T47D (cell line): Measurements from ENCODE around the gene SEC24D.

Source experiments
- DNase-seq, 2 experiments: peaks; one replicate each; pipeline versions ENCODE4 v3.0.0 to v3.0.0-alpha.2; 2011 to 2012; ENCODE audit warnings: low read depth in 1 of 2, low spot score in 1 of 2
- JUND ChIP-seq: IDR thresholded peaks from 2 replicates; pipeline ENCODE4 v1.6.1; 2012; ENCODE audit warnings: low read depth
- in situ Hi-C: cut with HindIII; loops from 2 replicates; pipeline ENCODE4 v1.10.0; 2016; ENCODE audit warnings: low sequenced_read_pairs, low pct_unique_long_range_greater_than_20kb

SEC24D gene

DNA sequence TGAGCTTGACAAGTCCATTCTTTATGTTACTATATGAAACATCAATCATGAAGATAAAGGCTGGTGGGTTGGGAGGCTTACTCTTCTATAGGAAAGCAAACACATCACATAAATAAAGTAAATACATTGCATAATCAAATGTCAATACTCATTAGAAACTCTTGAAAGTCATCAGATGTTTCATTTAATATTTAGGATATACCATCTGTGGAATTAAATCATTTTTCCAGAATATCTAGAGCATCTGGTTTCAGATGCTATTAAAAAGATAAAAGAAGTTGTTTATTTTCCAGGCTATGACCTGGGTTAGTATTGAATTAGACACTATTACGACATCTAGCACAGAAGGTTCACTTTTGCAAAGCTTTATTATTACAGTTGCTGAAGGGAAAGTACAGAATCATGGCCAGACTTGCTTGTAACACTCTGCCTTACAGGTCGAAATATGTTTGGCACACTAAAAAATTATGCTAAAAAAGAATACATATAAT lies 78.1 kb downstream of the SEC24D start:
- TF ChIP-seq JUND = peak; percentile 21; the same call in 1 of the 2 replicates

DNA sequence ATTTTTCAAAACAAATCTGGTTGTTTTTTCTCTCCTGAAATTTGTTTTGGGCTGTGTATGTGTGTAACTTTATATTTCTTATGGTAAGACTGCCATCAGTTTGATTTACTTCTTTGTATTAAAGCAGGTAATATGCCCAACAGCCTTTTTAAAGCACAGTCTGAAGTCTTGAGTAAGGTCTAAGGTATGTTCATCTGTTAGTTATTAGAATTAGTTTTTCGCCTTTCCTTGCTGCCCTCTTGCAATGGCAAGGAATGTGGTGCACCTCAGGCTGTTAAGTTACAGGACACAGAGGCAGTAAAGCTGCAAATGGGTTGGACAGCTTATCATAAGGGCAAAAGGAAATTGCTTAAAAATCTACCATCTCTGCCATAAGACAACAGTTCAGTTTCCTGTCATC lies 79.0 kb downstream of the SEC24D start:
- TF ChIP-seq JUND = no peak
- DNase-seq = no peak
- in situ Hi-C loops = no loop called here

More for the DNA sequence above, 78.1 kb downstream of the SEC24D start:
- in situ Hi-C loops = no loop called here
- peak in 1 of 2 experiments; percentile 27 for DNase-seq

DNA sequence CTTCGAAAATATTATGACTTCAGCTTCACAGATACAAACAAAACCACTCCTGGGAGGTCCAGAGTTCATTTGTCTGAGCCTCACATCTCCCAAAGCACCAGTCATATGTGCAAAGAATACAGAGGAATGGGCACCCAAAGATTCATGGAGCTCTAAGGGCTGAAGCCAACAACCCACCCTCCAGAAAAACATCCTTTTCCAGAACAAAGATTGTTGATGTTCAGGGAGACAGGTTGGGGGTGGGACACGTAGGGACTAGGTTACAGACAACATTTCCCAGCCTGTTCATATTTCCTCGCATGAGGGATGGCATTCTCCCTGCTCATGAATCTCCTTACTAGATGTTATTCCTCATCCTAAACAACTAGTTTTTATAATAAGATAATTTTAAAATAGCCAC lies 79.5 kb downstream of the SEC24D start:
- in situ Hi-C loops = no loop called here
- no peak for TF ChIP-seq JUND
- DNase-seq = no peak

DNA sequence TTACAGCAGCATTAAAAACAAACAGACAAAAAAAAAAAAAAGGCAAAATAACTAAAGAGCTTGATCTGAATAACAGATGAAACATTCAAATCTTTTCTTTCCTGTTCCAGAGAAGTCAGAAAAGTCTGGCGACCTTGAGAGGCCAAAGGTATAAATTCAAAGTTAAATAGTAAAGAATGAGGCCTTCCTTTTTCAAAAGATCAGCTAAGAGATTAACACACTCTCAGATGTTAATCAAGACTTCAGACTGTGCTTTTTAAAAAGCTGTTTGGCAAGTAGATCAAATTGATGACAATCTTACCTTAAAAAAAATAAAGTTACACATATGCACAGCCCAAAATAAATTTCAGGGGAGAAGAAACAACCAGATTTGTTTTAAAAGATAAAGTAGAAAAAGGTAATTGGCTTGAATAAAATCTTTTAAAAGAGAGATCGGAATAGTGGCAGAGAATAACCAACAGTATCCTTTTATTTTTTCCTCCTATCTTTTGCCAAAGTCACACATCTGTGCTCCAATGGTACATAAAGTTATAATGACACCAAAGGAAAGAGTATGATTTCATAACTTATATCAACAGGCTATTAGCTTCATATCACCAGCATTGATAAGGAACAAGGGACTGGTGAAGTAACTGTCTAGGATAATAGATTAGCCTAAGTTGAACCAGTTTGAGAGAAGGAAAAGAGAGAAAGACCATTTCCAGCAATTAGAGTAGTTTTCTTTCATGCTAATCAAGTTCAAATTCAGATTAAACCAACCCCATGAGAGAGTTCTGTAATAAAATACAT lies 80.3 kb downstream of the SEC24D start:
- TF ChIP-seq JUND = no peak
- in situ Hi-C loops = no loop called here
- DNase-seq = no peak

DNA sequence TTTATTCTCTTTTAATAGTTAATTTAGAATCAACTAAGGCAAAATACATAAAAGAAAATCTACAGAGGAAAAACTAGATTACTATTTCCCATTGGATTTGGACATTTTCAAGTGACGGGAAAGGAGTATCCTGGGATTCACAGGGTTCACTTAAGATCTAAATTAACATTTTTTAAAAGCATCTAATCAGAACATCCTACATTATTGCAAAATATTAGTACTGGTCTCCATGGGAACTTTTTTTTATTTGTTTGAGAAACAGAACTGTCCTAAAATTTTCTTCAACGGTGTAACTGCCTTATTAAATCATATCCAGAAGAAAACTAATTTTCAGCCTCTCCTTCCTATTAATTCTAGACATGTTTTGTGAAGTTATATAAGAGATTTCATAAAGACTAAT lies 81.0 kb downstream of the SEC24D start:
- in situ Hi-C loops = no loop called here
- TF ChIP-seq JUND = no peak
- no peak for DNase-seq

DNA sequence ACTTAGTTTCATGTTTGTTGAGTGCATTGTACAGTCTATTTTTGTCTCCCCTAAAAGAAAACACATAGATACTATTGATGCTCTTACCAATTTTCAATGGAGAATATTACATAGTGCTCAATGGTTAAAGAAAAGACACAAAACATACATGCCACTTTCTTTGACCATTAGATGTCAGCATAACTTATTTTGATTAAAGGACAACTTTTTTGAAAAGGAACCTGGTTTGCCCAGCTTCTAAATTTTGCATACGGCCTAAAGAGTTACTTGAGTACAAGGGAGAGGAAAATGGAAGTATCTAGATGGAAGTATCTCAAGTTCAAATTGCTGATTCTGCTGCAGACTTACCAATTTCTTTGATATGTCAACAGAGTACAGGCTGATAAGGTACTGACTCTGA lies 82.2 kb downstream of the SEC24D start:
- in situ Hi-C loops = no loop called here
- no peak for DNase-seq
- no peak for TF ChIP-seq JUND

DNA sequence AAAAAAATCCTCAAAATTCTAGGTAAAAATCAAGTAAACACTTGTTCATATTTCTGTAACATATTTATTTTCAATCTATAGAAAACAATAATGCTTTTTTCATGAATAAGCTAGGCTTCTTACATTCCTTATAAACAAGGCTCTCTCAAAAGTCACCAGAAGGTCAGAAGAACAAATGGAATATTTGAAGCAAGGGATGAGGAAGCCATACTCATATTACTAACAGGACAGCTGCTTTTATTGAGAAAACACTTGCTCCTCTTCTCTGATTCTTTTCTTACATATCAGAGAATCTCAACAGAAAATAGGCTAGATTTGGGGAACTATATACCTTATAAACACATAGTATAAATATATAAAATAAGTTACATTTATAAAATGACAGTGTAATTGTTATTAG lies 82.8 kb downstream of the SEC24D start:
- no peak for DNase-seq
- TF ChIP-seq JUND = no peak
- in situ Hi-C loops = no loop called here

DNA sequence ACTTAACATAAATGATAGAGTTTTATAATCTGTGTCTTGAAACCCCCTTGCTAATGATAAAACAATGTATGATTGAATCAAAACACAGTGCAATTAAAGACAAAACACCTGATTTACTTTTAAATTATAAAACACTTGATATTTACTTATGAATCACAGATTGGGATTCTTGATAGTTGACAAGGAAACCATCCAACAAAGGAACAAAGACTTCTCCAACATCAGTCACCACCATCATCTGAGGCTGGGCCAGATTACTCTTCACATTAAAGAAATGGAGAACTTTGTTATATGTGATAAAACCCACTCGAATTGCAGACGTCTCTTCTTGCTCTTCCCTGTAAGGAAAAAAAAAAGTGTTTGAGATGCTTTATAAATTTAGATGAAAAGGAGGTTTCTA lies 83.4 kb downstream of the SEC24D start:
- no peak for TF ChIP-seq JUND
- DNase-seq = no peak
- in situ Hi-C loops = no loop called here

DNA sequence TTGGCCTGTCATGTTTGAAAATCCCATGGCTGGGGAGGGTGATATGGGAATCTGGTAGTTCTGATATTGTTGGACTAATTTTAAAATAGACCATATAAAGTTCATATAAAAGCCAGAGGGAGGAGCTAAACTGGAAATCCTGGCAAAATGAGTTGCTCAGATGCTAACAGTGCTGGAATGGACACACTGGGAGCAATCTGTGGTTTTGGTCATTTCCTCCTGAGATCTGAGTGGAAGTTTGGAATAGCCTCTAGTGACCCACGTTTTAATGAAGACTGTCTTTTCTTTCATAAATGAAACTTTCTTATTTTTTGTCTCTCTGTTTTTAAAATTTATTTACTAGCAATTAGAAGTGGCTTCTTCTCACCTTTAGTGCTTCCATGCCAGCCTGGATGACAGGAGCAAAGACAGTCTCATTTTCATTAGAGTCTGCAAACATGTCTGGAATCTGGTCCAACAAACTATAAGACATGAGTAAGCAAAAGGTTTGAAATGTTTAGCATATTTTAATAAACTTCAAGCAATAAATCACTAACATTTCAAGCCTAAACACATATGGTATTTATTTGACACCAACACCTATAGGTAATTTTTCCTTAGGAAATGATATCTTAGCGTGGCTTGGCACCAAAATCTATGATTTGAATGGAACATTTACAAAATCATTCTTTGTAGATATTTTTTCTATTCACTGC lies 84.2 kb downstream of the SEC24D start:
- in situ Hi-C loops = no loop called here
- DNase-seq = peak in 1 of 2 experiments; percentile 46
- 0 out of 2 replicates have a peak, but pooled peaks have one; percentile 16 for TF ChIP-seq JUND

DNA sequence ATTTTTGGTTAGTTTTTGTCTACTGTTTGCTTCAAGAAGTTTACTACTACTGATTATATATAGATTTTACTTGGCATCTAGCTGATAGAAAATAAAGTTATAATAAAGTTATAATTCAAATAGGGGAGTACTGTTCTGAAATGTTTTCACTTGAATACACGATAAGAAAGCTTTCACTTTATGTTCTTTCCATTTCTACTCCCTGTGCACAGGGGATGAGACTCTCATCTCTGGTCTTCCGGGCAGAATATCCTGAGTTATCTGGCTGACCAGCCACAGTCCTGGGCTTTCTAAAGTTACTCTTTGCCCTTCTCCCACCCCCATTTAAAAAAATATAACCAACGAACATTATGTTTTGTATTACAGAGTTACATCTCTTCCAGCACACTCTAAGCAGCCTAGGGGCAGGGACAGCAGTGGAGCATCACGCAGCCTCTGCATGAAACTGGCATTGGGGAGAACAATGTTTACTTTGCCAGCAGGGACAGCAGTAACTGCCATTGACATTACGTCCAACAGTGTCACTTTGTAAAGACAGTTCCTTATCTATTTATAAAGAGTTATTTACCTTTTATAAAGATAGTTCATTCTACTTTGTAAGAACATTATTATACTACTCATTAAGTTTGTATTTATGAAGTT lies 86.5 kb downstream of the SEC24D start:
- in situ Hi-C loops = no loop called here
- no peak for TF ChIP-seq JUND
- no peak for DNase-seq

DNA sequence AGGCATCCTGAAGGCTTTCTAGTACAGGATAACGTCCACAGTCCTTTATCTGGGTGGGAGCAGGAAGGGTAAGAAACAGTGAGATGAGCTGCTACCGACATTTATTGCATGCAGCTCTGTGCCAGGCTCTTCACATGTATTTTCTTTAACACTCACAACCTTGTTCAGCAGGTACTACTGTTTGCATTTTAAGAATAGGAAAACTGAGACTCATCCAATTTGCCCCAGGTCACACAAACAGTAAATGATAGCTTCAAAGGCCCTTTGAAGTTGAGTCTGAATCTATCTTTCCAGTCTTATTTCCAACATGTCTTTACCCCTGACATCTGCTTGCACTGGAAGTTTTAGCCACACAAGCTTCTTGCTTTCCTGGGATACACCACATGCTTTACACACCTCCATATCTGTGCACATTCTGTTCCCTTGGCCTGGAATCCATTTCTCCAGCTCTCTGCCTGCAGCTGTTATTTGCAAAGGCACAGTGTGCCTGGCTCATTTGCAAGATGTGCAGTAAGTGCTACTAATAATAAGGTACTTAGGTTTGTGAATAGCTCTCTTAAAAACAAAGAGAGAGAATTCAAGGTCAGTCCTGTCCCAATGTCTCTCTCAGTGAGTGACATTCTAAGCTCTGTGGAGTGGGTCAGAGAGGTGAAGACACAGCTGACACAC lies 89.5 kb downstream of the SEC24D start:
- peak in 1 of 2 experiments; percentile 50 for DNase-seq
- in situ Hi-C loops = no loop called here
- TF ChIP-seq JUND = no peak

DNA sequence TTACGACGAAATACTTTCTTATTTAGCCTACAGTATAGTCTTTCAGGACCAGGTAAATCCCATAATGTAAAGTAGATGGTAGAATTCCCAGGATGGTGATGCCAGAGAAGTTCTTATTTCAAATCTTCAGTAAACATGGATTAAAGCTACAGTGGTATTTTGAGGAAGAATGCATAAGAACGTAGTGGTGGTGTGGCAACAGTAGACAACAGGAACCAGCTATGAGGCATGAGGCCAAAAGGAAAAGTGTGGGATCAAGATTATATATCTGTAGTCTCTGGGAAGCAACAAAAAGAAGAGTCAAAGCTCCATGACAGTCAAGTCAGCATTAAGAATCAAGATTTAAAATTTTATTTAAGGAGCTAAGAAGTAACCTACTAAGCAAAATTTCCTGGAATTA lies 90.6 kb downstream of the SEC24D start:
- in situ Hi-C loops = no loop called here
- TF ChIP-seq JUND = no peak
- DNase-seq = no peak

DNA sequence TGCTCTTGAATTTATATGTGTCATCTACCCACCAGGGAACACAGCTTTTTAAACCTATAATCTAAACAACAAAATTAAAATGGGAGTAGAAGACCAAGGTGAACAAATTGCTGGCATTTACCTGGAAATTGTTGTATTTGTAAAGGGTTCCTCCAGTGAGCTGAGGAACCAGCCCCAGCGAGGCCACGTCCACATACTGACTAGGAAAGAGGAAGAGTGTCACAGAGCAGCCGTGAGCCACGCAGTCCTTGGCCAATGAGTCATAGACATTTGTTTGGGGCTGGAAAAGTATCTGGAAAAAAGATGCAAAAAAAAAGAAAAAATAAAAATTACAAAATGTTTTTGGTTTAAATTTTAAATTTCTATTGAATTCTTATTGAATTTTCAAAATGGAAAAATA lies 92.1 kb downstream of the SEC24D start:
- no peak for TF ChIP-seq JUND
- no peak for DNase-seq
- in situ Hi-C loops = no loop called here
